GM21825 (cell line): ENCODE data around the gene KCNF1.

Experiments used
- ATAC-seq: cut with Tn5 transposase; IDR thresholded peaks from one replicate; pipeline ENCODE4 v1.9.1; 2021; ENCODE audit warnings: mild to moderate bottlenecking, moderate library complexity; ENCODE audit not compliant: unreplicated experiment

The KCNF1 gene

GRCh38 chr2:10918661-10919409 lies 7.1 kb downstream of the KCNF1 start:
- no peak for ATAC-seq

- no peak for ATAC-seq
Observed at GRCh38 chr2:10919410-10919770, 7.7 kb downstream of the KCNF1 start.

- no peak for ATAC-seq
Observed at GRCh38 chr2:10919771-10920621, 8.3 kb downstream of the KCNF1 start.

GRCh38 chr2:10920764-10921388 lies 9.1 kb downstream of the KCNF1 start:
- no peak for ATAC-seq

GRCh38 chr2:10921525-10921924 lies 9.8 kb downstream of the KCNF1 start:
- no peak for ATAC-seq

- no peak for ATAC-seq
Observed at GRCh38 chr2:10922307-10923007, 10.7 kb downstream of the KCNF1 start.

GRCh38 chr2:10923008-10923375 lies 11.3 kb downstream of the KCNF1 start:
- ATAC-seq: no peak

- ATAC-seq: no peak
Observed at GRCh38 chr2:10923965-10924364, 12.2 kb downstream of the KCNF1 start.

- ATAC-seq: no peak
Observed at GRCh38 chr2:10924441-10924840, 12.7 kb downstream of the KCNF1 start.

GRCh38 chr2:10924859-10925258 lies 13.1 kb downstream of the KCNF1 start:
- ATAC-seq: no peak

GRCh38 chr2:10926191-10926820 lies 14.6 kb downstream of the KCNF1 start:
- ATAC-seq: no peak

- ATAC-seq: no peak
Observed at GRCh38 chr2:10930721-10931516, 19.2 kb downstream of the KCNF1 start.

GRCh38 chr2:10931710-10932255 lies 20.0 kb downstream of the KCNF1 start:
- no peak for ATAC-seq

GRCh38 chr2:10932345-10933151 lies 20.8 kb downstream of the KCNF1 start:
- ATAC-seq: no peak

GRCh38 chr2:10933700-10934225 lies 22.0 kb downstream of the KCNF1 start:
- no peak for ATAC-seq

GRCh38 chr2:10934308-10934978 lies 22.7 kb downstream of the KCNF1 start:
- no peak for ATAC-seq

- ATAC-seq: no peak
Observed at GRCh38 chr2:10934979-10935350, 23.2 kb downstream of the KCNF1 start.

- no peak for ATAC-seq
Observed at GRCh38 chr2:10935366-10935918, 23.7 kb downstream of the KCNF1 start.
